ENCODE data around the gene CCDC28B. TPM values are rescaled to one million over a fixed set of nuclear protein-coding genes. Genes with fewer than 3 reads are reported as not detected.

Gene CCDC28B
- total RNA-seq, 4 donors from 2014 or later, result 0.72 to 3.5 (median 2.0) TPM

DNA sequence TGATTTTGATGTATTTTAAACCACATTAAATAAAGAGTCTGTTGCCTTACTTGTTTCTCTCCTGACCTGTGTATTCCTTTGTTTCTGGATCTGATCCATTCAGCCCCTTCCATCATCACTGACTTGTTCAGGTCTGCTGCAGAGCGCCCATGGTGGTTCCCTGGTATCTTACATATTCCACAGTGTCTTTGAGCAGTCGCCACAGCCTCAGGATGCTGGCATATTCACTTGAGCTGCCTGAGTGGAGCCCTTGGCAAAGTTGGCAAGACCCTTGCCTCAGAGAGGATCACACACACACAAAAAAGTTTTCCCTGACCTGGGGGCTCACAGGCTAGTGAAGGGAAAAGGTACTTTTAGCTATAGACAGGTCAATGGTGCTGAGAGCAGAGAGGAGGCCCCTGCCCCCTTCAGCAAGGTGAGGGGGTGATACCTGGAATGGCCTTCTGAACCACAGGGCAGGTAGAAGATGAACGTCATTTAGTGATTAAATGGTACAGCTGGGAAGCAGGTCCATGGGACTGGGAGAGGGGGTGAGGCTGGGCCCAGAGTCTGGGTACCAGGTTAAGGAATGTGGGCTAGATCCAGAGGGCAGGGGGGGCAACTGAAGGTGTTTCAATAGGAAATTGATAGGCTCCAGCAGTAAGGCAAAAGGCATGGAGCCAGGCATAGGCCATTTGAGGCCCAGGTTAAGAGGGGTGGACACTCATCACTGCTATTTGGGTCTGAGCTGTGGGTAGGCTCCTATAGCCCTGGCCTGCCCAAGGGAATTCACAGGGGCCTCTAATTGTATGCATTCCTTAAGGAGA is 2.0 kb upstream of the CCDC28B start:
- no peak for DNase-seq (ENCODE audit: low spot score in 2 of 2)
- Histone ChIP-seq H3K9me3 (no peaks in the 10 kb centered on the region), H3K27ac (no peak overlapping the region), H3K4me1 (peaks cover 37% of the 10 kb centered on the region), H3K27me3 (no peaks in the 10 kb centered on the region), H3K36me3 (peaks cover 45% of the 10 kb centered on the region), H3K4me3 (no peak overlapping the region)
- WGBS, result 77% methylated on average over 3 of the region's 3 CpGs
- TF ChIP-seq POLR2AphosphoS5 (IDR thresholded peaks at IDR 0.05) (no peak), EP300 (IDR thresholded peaks at IDR 0.05) (no peak), POLR2A (IDR thresholded peaks at IDR 0.05) (no peak)
- TF ChIP-seq, protein P1, sequence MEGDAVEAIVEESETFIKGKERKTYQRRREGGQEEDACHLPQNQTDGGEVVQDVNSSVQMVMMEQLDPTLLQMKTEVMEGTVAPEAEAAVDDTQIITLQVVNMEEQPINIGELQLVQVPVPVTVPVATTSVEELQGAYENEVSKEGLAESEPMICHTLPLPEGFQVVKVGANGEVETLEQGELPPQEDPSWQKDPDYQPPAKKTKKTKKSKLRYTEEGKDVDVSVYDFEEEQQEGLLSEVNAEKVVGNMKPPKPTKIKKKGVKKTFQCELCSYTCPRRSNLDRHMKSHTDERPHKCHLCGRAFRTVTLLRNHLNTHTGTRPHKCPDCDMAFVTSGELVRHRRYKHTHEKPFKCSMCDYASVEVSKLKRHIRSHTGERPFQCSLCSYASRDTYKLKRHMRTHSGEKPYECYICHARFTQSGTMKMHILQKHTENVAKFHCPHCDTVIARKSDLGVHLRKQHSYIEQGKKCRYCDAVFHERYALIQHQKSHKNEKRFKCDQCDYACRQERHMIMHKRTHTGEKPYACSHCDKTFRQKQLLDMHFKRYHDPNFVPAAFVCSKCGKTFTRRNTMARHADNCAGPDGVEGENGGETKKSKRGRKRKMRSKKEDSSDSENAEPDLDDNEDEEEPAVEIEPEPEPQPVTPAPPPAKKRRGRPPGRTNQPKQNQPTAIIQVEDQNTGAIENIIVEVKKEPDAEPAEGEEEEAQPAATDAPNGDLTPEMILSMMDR (IDR thresholded peaks at IDR 0.05), result no peak

GRCh38 chr1:32199043-32199716 is 1.2 kb upstream of the CCDC28B start:
- Histone ChIP-seq H3K4me3 (no peak overlapping the region), H3K27ac (no peak overlapping the region), H3K4me1 (peaks cover 37% of the 10 kb centered on the region), H3K9me3 (no peaks in the 10 kb centered on the region), H3K36me3 (peaks cover 37% of the 10 kb centered on the region), H3K27me3 (no peaks in the 10 kb centered on the region)
- TF ChIP-seq POLR2A (IDR thresholded peaks at IDR 0.05) (no peak), EP300 (IDR thresholded peaks at IDR 0.05) (no peak), POLR2AphosphoS5 (IDR thresholded peaks at IDR 0.05) (no peak)
- TF ChIP-seq, protein P1 (IDR thresholded peaks at IDR 0.05), result no peak
- DNase-seq (ENCODE audit: low spot score in 2 of 2), result no peak
- WGBS, result 45% methylated on average over 4 of the region's 4 CpGs

GRCh38 chr1:32199717-32200072 is 700 bp upstream of the CCDC28B start:
- peak overlapping the region; percentile 57 for H3K4me3 ChIP-seq
- peak overlapping the region; percentile 71 for H3K27ac ChIP-seq
- peaks cover 38% of the 10 kb centered on the region for H3K4me1 ChIP-seq
- TF ChIP-seq, protein P1 (IDR thresholded peaks at IDR 0.05), result no peak
- TF ChIP-seq EP300 (IDR thresholded peaks at IDR 0.05) (no peak), POLR2AphosphoS5 (IDR thresholded peaks at IDR 0.05) (no peak), POLR2A (IDR thresholded peaks at IDR 0.05) (no peak)
- no peaks in the 10 kb centered on the region for H3K27me3 ChIP-seq
- no peaks in the 10 kb centered on the region for H3K9me3 ChIP-seq
- no peak for DNase-seq (ENCODE audit: low spot score in 2 of 2)
- WGBS, result 10% methylated on average over 2 of the region's 6 CpGs
- H3K36me3 ChIP-seq, result peaks cover 32% of the 10 kb centered on the region

GRCh38 chr1:32201011-32201855 is 838 bp downstream of the CCDC28B start:
- TF ChIP-seq, protein P1 (IDR thresholded peaks at IDR 0.05), result no peak
- TF ChIP-seq POLR2AphosphoS5 (IDR thresholded peaks at IDR 0.05) (no peak), EP300 (IDR thresholded peaks at IDR 0.05) (no peak), POLR2A (IDR thresholded peaks at IDR 0.05) (no peak)
- Histone ChIP-seq H3K4me1 (peaks cover 46% of the 10 kb centered on the region), H3K27ac (peak overlapping the region; percentile 71), H3K27me3 (no peaks in the 10 kb centered on the region), H3K9me3 (no peaks in the 10 kb centered on the region), H3K4me3 (peak overlapping the region; percentile 57), H3K36me3 (peaks cover 17% of the 10 kb centered on the region)
- peak; percentile 85 to 87 for DNase-seq (ENCODE audit: low spot score in 2 of 2)
- 8% methylated on average over 14 of the region's 26 CpGs for WGBS
